NCI-H446 (cell line): ENCODE measurements around the gene PCDHB8.
A peak's percentile ranks its signal among the peaks of the same experiment; 100 is the strongest.
"Not testable (repeated sequence)": the region's sequence is repeated elsewhere in the genome, so short reads cannot be mapped to it uniquely, and the experiment has no call there.

ENCODE experiments used
- DNase-seq, 2 experiments: peaks; one replicate each; lab custom pipeline; 2025; lab: John Stamatoyannopoulos, UW

PCDHB8 gene

GRCh38 chr5:141177577-141178191, at the start of gene PCDHB8:
Gene PCDHB8, plus strand, starts transcription at chr5:141177790. Its CDS starts 245 bp downstream, at chr5:141178035.
- DNase-seq = peak in 1 of 2 experiments; percentile 16

GRCh38 chr5:141135030-141135717, 42.4 kb upstream of the PCDHB8 start, which contains the start of gene PCDHB5:
Gene PCDHB5, plus strand, starts transcription at chr5:141135206. Its CDS starts 229 bp downstream, at chr5:141135435.
- peak; percentile 44 to 80 for DNase-seq

- no peak for DNase-seq
Measured at GRCh38 chr5:141135718-141136266, 41.8 kb upstream of the PCDHB8 start.

- DNase-seq = not testable (repeated sequence)
Measured at GRCh38 chr5:141137346-141137745, 40.2 kb upstream of the PCDHB8 start.

GRCh38 chr5:141149812-141150211, 27.8 kb upstream of the PCDHB8 start, which contains the start of gene PCDHB6:
Gene PCDHB6, plus strand, starts transcription at chr5:141150057. Its CDS starts 201 bp downstream, at chr5:141150258.
- peak; percentile 2 to 57 for DNase-seq

- no peak for DNase-seq
Measured at GRCh38 chr5:141150224-141150992, 27.2 kb upstream of the PCDHB8 start.

- no peak for DNase-seq
Measured at GRCh38 chr5:141150993-141151325, 26.6 kb upstream of the PCDHB8 start.

GRCh38 chr5:141151632-141152031, 26.0 kb upstream of the PCDHB8 start:
- DNase-seq = not testable (repeated sequence)

GRCh38 chr5:141152096-141152495, 25.5 kb upstream of the PCDHB8 start:
- DNase-seq = not testable (repeated sequence)

GRCh38 chr5:141155540-141156374, 21.8 kb upstream of the PCDHB8 start:
- DNase-seq = peak in 1 of 2 experiments; percentile 44

GRCh38 chr5:141157356-141157755, 20.2 kb upstream of the PCDHB8 start:
- not testable (repeated sequence) for DNase-seq

GRCh38 chr5:141157901-141158300, 19.7 kb upstream of the PCDHB8 start:
- DNase-seq = not testable (repeated sequence)

- peak; percentile 37 to 47 for DNase-seq
Measured at GRCh38 chr5:141172381-141173204, 5.0 kb upstream of the PCDHB8 start, which contains the start of gene PCDHB7. Gene PCDHB7, plus strand, starts transcription at chr5:141172644. Its CDS starts 192 bp downstream, at chr5:141172836.

- DNase-seq = not testable (repeated sequence)
Measured at GRCh38 chr5:141174291-141175104, 3.1 kb upstream of the PCDHB8 start.

GRCh38 chr5:141175933-141176332, 1.7 kb upstream of the PCDHB8 start:
- no peak for DNase-seq

- DNase-seq = not testable (repeated sequence)
Measured at GRCh38 chr5:141179371-141179770, 1.8 kb downstream of the PCDHB8 start.

GRCh38 chr5:141179876-141180275, 2.3 kb downstream of the PCDHB8 start:
- not testable (repeated sequence) for DNase-seq

GRCh38 chr5:141180313-141180712, 2.7 kb downstream of the PCDHB8 start:
- no peak for DNase-seq

GRCh38 chr5:141182248-141182647, 4.7 kb downstream of the PCDHB8 start, which contains the start of gene PCDHB16:
Gene PCDHB16, plus strand, starts transcription at chr5:141182387. Its CDS starts 173 bp downstream, at chr5:141182560.
- peak in 1 of 2 experiments; percentile 2 for DNase-seq
